Embryonic facial prominence (tissue), 1 donor: ENCODE data around the gene ATP5PB.

Source experiments
- DNase-seq: peaks from one replicate; pipeline ENCODE4 v3.0.0-alpha.2; 2016; ENCODE audit errors: extremely low spot score

Gene ATP5PB

GRCh38 chr1:111507411-111508201 is 58.3 kb downstream of the ATP5PB start:
- no peak for DNase-seq

- DNase-seq: no peak
These were observed 60.7 kb downstream of the ATP5PB start for GRCh38 chr1:111509997-111510375.

GRCh38 chr1:111511370-111511769 is 62.1 kb downstream of the ATP5PB start:
- DNase-seq: no peak
